IMR-90 (cell line): Measurements from ENCODE around the gene PTPN11. TPM values are rescaled to one million over a fixed set of nuclear protein-coding genes. Genes with fewer than 3 reads are reported as not detected.

Source experiments
- ATAC-seq: fragments of 200-7000 bp; cut with Tn5 transposase; 2 replicates; pipeline ENCODE4 v1.9.1; 2020; ENCODE audit warnings: low read depth, mild to moderate bottlenecking, moderate library complexity
- BruUV-seq: library from RNA; stranded (reverse); fragments of 400-500 nt; replicated peaks from 2 replicates; lab custom pipeline; 2021; lab: Mats Ljungman, UMichigan
- CTCF ChIA-PET: fragments of 300-600 bp; formaldehyde crosslinking; extraction: SDS; loops from one replicate; lab custom pipeline; 2021; ENCODE audit warnings: antibody characterized with exemption; lab: Yijun Ruan, JAX
- POLR2A ChIA-PET: fragments of 300-600 bp; sonication (Branson Sonifier 250); formaldehyde crosslinking; loops from one replicate; lab custom pipeline; 2022; ENCODE audit warnings: antibody characterized with exemption; ENCODE audit not compliant: unreplicated experiment; lab: Charles Lee
- DNase-seq: peaks from one replicate; pipeline ENCODE4 v3.0.0; 2013
- H2AFZ ChIP-seq: replicated peaks from 2 replicates; pipeline ENCODE3; 2013; ENCODE audit warnings: low read length, mild to moderate bottlenecking; ENCODE audit not compliant: poor library complexity
- H2AK5ac ChIP-seq: 2 replicates; pipeline ENCODE4 v1.6.1; 2013; ENCODE audit warnings: low read depth, low read length, inconsistent platforms
- H2AK9ac ChIP-seq: replicated peaks from 2 replicates; pipeline ENCODE3; 2013; ENCODE audit warnings: mild to moderate bottlenecking, low read depth, low read length, moderate library complexity; ENCODE audit not compliant: poor library complexity
- H2BK120ac ChIP-seq: 2 replicates; pipeline ENCODE4 v1.6.1; 2013; ENCODE audit warnings: low read depth, low read length, inconsistent platforms
- H2BK15ac ChIP-seq: 3 replicates; pipeline ENCODE4 v1.6.1; 2013; ENCODE audit warnings: low read depth, low read length, inconsistent platforms
- H2BK20ac ChIP-seq: 2 replicates; pipeline ENCODE4 v1.6.1; 2013; ENCODE audit warnings: low read depth, mild to moderate bottlenecking, inconsistent platforms, low read length, moderate library complexity
- H2BK5ac ChIP-seq: 2 replicates; pipeline ENCODE4 v1.6.1; 2013; ENCODE audit warnings: mild to moderate bottlenecking, low read depth, low read length, inconsistent platforms; ENCODE audit not compliant: poor library complexity, severe bottlenecking
- H3K14ac ChIP-seq: replicated peaks from 2 replicates; pipeline ENCODE4 v1.6.1; 2013; ENCODE audit warnings: low read depth, low read length, inconsistent platforms
- H3K18ac ChIP-seq: 2 replicates; pipeline ENCODE4 v1.6.1; 2013; ENCODE audit warnings: low read depth, low read length, control low read depth
- H3K23ac ChIP-seq: 2 replicates; pipeline ENCODE4 v1.6.1; 2013; ENCODE audit warnings: low read depth, low read length, inconsistent platforms
- H3K27ac ChIP-seq: 2 replicates; pipeline ENCODE4 v1.5.1; 2013; ENCODE audit warnings: mild to moderate bottlenecking, control low read depth, low read length; ENCODE audit not compliant: insufficient read depth
- H3K27me3 ChIP-seq: 2 replicates; pipeline ENCODE4 v1.6.1; 2013; ENCODE audit warnings: low read length; ENCODE audit not compliant: control insufficient read depth, insufficient read depth
- H3K36me3 ChIP-seq: 2 replicates; pipeline ENCODE4 v1.6.1; 2013; ENCODE audit warnings: low read length, mixed read lengths; ENCODE audit not compliant: control insufficient read depth, insufficient read depth
- H3K4ac ChIP-seq: 2 replicates; pipeline ENCODE4 v1.6.1; 2013; ENCODE audit warnings: low read depth, low read length, inconsistent platforms
- H3K4me1 ChIP-seq: 2 replicates; pipeline ENCODE4 v1.6.1; 2013; ENCODE audit warnings: low read length, mixed read lengths; ENCODE audit not compliant: control insufficient read depth, insufficient read depth
- H3K4me2 ChIP-seq: 2 replicates; pipeline ENCODE4 v1.6.1; 2013; ENCODE audit warnings: low read depth, mild to moderate bottlenecking, control low read depth, low read length, moderate library complexity
- H3K4me3 ChIP-seq: 2 replicates; pipeline ENCODE4 v1.5.1; 2013; ENCODE audit warnings: low read depth, mild to moderate bottlenecking, control low read depth, low read length, moderate library complexity; ENCODE audit not compliant: insufficient read depth
- H3K56ac ChIP-seq: 2 replicates; pipeline ENCODE4 v1.6.1; 2013; ENCODE audit warnings: low read length, inconsistent platforms; ENCODE audit not compliant: insufficient read depth; ENCODE audit errors: extremely low read depth
- H3K79me1 ChIP-seq, 2 experiments: 2 replicates each; pipeline ENCODE4 v1.6.1; 2013; ENCODE audit warnings: low read length in 2 of 2, inconsistent platforms in 1 of 2, low read depth in 1 of 2
- H3K9ac ChIP-seq: 2 replicates; pipeline ENCODE4 v1.6.1; 2013; ENCODE audit warnings: low read depth, low read length, control low read depth
- H3K9me1 ChIP-seq: 2 replicates; pipeline ENCODE4 v1.6.1; 2013; ENCODE audit warnings: low read length, inconsistent platforms; ENCODE audit not compliant: insufficient read depth
- H3K9me3 ChIP-seq: 2 replicates; pipeline ENCODE4 v1.6.1; 2013; ENCODE audit warnings: low read length; ENCODE audit not compliant: control insufficient read depth, insufficient read depth
- H4K20me1 ChIP-seq: 2 replicates; pipeline ENCODE4 v1.6.1; 2013; ENCODE audit warnings: low read length, inconsistent platforms; ENCODE audit not compliant: insufficient read depth
- H4K5ac ChIP-seq: 2 replicates; pipeline ENCODE4 v1.6.1; 2013; ENCODE audit warnings: mild to moderate bottlenecking, low read depth, low read length, control low read depth
- H4K8ac ChIP-seq, 2 experiments: 2 replicates each; pipeline ENCODE4 v1.6.1; 2013; ENCODE audit warnings: low read depth in 2 of 2, low read length in 2 of 2, control low read depth in 1 of 2, inconsistent platforms in 1 of 2
- H4K91ac ChIP-seq: 2 replicates; pipeline ENCODE4 v1.6.1; 2013; ENCODE audit warnings: low read depth, low read length, inconsistent platforms; ENCODE audit not compliant: insufficient read depth
- FOS ChIP-seq: fragments of 150-350 bp; IDR thresholded peaks from 2 replicates; pipeline ENCODE4 v1.6.1; 2016; ENCODE audit warnings: low read depth, low read length
- MAFK ChIP-seq: IDR thresholded peaks from 2 replicates; pipeline ENCODE4 v1.6.1; 2012; ENCODE audit warnings: low read depth, low read length, improper control_type of control experiment
- MXI1 ChIP-seq: IDR thresholded peaks from 2 replicates; pipeline ENCODE4 v1.6.1; 2012; ENCODE audit warnings: low read depth, mild to moderate bottlenecking, low read length, moderate library complexity, borderline replicate concordance
- POLR2A ChIP-seq: IDR thresholded peaks from 2 replicates; pipeline ENCODE4 v1.6.1; 2012; ENCODE audit warnings: mild to moderate bottlenecking, low read depth, low read length
- dilution Hi-C: fragments of 300-500 bp; cut with HindIII; formaldehyde crosslinking; loops from one replicate; pipeline ENCODE4 v1.14.3; 2018; ENCODE audit warnings: low sequenced_read_pairs; ENCODE audit not compliant: unreplicated experiment
- in situ Hi-C: fragments of 300-500 bp; cut with MboI; formaldehyde crosslinking; loops from 3 replicates; pipeline ENCODE4 v1.14.3; 2019; ENCODE audit warnings: low sequenced_read_pairs, inconsistent platforms, mixed read lengths
- intact Hi-C: fragments of 100-400 bp; cut with micrococcal nuclease; formaldehyde crosslinking; loops from 2 replicates; pipeline ENCODE4 v1.10.0; 2022
- polyA plus RNA-seq, 3 experiments: library from polyadenylated mRNA; depleted of rRNA; stranded (reverse); fragments of >200 nt; gene quantifications; 2 replicates each; pipeline ENCODE4 v1.2.3, GENCODE V29; 2012; ENCODE audit warnings: low replicate concordance in 1 of 3
- total RNA-seq: library from RNA; depleted of rRNA; stranded (reverse); fragments of >200 nt; gene quantifications from 2 replicates; pipeline ENCODE4 v1.2.3, GENCODE V29; 2012
- TF ChIP-seq, protein P1 (sequence below): fragments of 150-350 bp; IDR thresholded peaks from 2 replicates; pipeline ENCODE4 v1.6.1; 2016; ENCODE audit warnings: low read depth, mild to moderate bottlenecking, low read length, moderate library complexity, borderline replicate concordance

Gene PTPN11
- total and polyA plus RNA-seq, 2 of the 4 experiments (the other 2 are of a cell fraction), result 52.9 to 135 TPM

DNA sequence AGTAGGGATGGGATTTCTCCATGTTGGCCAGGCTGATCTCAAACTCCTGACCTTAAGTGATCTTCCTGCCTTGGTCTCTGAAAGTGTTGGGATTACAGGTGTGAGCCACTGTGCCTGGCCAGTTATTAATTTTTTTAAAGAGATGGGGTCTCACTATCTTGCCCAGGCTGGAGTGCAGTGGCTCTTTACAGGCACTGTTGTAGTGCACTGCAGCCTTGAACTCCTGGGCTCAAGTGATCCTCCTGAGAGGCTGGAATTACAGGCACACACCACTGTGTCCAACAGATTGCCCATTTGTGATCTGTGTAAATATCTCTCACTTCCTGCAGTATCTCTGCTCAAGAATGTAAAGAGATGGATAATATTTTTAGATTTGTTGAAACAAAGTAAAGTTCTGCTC is 45.9 kb downstream of the PTPN11 start:
- Histone ChIP-seq H2BK5ac (no peak overlapping the region), H3K27me3 (no peaks in the 10 kb centered on the region), H3K56ac (no peak overlapping the region), H2AK5ac (no peak overlapping the region), H4K5ac (no peak overlapping the region), H3K36me3 (peaks cover 11% of the 10 kb centered on the region), H4K20me1 (peaks cover 3% of the 10 kb centered on the region; the same call in 1 of the 2 replicates), H4K8ac (no peak overlapping the region), H2AK9ac (no peak overlapping the region), H2BK120ac (no peak overlapping the region), H4K91ac (no peak overlapping the region), H3K14ac (no peak overlapping the region), H3K4me2 (no peak overlapping the region), H3K79me1 (peaks cover 17 to 24% of the 10 kb centered on the region in 2 experiments), H3K9me3 (no peaks in the 10 kb centered on the region), H3K4ac (no peak overlapping the region), H3K4me1 (no peaks in the 10 kb centered on the region), H3K9me1 (no peaks in the 10 kb centered on the region), H3K27ac (no peak overlapping the region), H3K4me3 (no peak overlapping the region), H2BK15ac (no peak overlapping the region), H3K9ac (no peak overlapping the region), H2AFZ (no peak overlapping the region), H2BK20ac (no peak overlapping the region), H3K18ac (no peak overlapping the region), H3K23ac (no peak overlapping the region)
- ChIA-PET POLR2A (no interaction called here), CTCF (interaction anchor here (0.7 kb wide), 1 partner anchor 38 kb away, joined by 5 read pairs; no protein-coding TSS in a partner anchor)
- ATAC-seq (no peak), DNase-seq (no peak)
- dilution Hi-C loops, result no loop called here
- intact Hi-C loops, result no loop called here
- no TSS peak for BruUV-seq
- in situ Hi-C loops, result no loop called here
- TF ChIP-seq MXI1 (no peak), MAFK (no peak), POLR2A (no peak), FOS (no peak)
- TF ChIP-seq, protein P1, sequence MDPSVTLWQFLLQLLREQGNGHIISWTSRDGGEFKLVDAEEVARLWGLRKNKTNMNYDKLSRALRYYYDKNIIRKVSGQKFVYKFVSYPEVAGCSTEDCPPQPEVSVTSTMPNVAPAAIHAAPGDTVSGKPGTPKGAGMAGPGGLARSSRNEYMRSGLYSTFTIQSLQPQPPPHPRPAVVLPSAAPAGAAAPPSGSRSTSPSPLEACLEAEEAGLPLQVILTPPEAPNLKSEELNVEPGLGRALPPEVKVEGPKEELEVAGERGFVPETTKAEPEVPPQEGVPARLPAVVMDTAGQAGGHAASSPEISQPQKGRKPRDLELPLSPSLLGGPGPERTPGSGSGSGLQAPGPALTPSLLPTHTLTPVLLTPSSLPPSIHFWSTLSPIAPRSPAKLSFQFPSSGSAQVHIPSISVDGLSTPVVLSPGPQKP, result no peak
